NCI-H187 (cell line): ENCODE data around the gene MOB2.
"Not testable (repeated sequence)": the region's sequence is repeated elsewhere in the genome, so short reads cannot be mapped to it uniquely, and the experiment has no call there.

ENCODE experiments used
- DNase-seq, 2 experiments: peaks; one replicate each; lab custom pipeline; 2025; lab: John Stamatoyannopoulos, UW

MOB2 gene

DNA sequence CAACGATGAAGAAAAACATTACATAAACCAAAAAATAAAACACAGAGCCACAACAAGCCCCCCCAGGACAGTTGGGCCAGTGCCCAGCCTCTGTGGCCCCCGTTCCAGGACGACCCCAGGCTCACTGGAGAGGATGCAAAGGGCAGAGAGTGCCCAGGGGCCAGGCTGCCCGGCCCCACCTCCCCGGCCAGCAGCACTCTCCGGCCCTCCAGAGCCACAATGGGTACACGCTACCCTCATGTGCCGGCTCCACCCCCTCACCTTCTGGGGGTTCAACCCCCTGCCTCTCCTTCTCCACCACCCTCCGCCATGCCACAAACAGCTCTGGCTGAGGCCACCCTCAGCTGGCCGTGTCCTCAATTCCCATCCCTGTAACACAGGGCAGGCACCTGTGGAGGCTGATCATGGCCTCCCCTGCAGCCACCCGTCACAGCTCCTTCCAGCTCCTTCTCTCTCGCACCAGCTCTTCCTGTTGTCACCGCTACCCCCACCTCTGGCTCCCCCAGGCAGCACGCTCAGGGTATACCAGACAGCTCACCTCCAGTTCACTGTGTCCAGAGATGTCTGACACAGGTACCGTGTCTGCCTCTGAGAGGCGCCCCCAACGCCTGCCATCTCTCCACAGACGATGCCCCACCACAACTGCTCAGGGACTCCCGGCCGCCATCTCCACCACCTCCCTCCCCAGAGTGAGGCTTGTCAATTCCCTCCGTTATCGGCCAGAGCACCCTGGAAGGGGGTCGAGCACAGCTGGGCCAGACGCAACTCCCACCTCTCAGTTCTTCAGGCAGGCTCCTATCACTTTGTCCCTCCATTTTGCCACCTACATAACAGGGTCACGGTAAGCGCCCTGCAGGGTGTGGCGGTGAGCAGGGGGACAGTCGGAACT lies 30.8 kb upstream of the MOB2 start:
- no peak for DNase-seq

DNA sequence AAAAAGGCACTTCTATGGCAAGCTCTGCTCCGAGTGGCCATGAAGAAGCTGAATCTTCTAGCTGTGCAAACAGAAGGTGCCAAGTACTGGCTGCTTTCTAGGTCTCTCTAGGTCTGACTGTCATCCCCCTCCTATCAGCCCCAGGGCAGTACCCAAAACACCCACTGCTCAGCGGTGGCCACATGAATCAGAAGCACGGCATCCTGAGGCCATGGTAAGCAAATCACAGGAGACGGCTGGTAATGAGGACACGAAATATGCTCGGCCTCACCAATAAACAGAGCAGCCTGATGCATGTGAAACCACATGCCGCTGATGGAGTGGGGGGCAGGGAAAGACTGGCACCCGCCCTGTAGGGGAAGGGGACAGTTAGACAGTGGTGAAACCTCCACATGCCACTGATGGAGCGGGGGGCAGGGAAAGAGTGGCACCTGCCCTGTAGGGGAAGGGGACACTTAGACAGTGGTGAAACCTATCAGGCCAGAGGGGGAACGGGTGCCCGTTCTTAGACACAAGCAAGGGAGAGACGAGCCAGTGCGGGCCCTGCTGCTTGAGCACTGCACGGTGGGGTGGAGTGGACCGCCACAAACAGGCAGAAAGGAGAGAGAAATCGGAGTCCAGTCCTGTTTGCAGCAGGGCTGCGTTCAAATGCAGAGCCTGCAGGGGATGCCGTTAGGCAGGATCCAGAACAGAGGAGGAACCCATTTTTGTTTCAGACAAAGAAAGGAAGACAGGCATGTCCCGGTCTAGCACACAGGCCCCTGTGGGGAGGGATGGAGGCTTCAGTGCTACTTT lies 29.9 kb upstream of the MOB2 start:
- DNase-seq: no peak

DNA sequence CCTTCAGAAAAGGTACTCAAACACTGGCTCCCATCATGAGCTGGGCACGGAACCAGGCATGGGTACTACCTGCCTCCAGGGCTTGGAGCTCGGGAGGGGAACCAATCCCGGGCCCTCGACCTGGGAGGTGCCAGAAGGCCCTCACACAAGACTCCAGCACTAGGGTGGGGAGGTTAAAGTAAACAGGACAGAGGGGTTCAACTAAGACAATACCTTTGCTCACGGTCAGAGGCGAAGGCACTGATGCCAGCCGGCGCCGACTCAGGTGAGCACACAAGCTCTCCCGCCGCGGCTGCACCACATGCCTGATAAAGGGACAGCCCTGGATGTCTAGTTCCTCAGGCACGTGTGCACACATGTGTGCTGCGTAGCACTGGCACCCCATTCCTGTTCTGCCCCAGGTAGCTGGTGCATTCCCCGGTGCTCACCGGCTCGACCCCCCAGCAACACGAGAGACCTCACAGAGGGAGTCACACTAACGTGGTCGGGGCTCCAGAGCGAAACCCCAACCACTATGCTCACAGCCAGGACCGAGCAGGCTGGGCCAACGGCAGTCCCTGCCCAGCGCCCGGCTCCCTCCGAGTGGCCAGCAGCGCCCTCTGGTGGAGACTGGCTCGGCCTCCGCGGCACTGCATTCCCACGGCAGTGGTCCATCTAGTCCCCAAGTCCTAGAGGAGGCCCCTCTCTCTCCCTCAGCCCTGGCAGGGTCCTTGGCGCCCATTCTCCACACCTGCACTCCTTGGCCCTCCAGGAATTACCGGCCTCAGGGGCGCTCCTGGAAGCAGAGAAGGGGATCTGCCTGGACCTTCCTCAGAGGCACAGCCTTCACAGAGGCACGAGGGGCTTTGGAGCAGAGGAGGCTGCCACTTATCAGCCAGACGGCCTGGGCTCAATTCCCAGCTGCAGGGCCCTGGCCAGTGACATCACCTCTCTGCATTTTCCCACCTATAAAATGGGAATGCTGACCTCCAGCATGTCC lies 28.8 kb upstream of the MOB2 start:
- DNase-seq: peak; percentile 7 to 17

DNA sequence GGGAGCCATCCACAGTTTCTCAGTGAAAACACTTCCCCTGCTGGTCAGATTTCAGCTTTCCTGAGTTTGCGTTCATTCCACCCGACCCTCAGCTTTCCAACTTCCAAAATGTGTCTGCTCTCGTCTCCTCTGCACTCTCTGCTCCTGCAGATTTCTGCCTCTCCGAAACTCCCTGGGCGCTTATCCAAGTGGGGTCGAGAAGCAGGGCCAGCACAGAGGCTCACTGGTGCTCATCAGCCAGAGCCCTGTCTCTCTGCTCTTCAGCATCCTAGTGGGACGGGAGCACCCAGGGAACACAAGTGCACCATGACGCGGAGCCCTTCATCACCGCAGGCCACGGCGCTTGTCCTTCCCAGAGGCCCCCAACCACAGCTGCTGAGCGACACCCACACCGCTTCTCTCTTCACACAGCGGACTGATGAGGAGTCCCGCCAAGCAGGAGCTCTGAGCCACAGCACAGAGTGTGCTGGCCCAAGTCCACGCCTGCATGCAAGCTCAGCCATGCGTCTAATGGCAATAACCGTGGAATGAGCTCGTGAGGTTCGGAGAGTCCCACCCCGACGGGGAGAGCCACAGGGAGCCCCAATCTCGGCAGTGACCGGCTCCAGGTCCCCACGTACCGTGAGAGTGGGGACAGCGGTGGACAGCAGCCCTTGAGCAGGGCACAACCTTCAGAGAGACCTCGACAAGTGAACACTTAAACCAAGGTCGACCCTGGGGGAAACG lies 27.9 kb upstream of the MOB2 start:
- DNase-seq: no peak

DNA sequence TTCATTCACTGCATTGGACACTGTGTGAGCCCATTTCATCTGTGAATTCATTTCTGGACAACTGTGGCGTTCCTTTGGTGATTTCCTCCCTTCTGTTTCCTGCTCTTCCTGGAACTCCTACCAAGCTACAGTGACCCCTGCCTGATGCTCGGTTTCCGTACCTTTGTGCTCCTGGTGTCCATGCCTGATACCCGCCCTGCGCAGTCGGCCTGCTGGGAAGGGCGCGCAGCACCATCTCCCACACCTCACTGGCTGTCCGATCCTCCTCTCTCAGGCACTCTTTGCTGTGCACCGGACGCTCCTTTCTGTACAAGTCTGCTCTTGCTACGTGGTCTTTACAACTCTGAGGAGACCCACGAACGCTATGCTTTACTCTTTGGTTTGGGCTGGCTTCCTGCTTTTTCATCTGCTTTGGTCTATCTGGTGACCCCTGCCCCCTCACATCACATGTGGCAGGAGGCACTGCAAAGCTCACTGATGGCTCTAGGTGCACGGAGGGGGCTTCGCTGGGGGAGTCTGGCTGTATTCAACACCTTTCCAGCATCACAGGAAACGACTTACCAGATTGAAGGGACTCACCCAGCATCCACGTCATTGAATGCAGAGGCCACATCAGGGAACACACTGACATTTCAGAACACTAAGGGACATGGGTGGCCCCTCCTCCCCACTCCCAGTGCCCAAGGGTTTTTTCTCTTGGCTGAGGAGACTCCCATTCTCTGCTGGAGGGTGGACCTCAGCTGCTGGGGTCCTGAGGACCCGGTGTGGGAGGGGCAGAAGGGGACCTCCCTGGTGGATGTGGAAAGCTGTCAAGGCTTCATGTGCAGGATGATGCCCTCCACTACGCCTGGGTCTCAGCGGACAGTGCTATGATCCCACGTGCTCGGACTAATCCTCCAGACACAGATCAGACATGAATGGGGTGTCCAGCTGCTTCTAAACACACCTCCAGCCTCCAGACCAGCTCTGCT lies 27.0 kb upstream of the MOB2 start:
- no peak for DNase-seq

DNA sequence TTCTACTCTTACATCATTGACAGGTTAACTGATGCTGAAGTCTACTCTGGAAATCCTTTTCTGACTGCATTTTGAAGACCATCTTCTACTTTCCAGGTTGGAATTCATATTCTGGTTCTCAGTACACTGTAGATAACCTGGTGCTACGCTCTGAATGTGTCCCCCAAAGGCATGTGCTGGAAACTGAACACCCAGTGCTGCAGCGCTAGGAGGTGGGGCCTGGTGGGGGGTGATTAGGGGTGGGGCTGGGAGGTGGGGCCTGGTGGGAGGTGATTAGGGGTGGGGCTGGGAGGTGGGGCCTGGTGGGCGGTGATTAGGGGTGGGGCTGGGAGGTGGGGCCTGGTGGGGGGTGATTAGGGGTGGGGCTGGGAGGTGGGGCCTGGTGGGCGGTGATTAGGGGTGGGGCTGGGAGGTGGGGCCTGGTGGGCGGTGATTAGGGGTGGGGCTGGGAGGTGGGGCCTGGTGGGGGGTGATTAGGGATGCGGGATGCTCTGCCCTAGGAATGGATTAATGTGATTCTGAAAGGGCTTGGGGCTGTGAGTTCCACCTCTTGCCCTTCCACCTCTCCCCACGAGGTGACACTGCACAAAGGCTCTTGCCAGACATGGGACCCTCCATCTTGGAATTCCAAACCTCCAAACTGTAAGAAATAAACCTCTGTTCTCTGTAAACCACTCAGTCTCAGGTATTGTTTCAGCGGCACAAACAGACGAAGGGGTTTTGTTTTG lies 26.1 kb upstream of the MOB2 start:
- DNase-seq: not testable (repeated sequence)

DNA sequence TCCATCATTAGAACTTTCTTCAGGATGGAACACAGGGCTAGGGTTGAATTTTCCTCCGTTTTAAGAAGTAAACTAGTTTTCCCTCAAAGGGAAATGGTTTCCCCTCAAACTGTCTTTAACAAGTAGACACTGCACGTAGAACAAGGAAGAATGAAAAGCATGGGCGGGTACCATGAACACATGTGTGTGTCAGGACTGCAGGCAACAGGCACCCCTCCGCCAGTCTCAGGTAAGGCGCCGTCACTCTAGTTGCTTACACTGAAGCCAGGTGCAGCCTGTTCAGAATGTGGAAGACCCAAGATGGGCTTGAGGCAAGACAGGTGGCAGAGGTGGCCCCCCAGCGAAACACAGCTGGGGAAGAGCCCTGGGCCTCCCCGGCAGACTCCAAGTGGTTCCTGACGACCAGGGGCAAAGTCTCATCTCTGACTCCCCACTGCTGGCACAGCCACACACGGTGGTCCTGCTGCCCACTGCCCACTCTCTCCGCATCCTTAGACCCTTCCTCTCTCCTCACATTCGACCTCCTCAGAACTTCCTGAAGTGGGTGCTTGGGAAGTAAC lies 25.4 kb upstream of the MOB2 start:
- DNase-seq: no peak

DNA sequence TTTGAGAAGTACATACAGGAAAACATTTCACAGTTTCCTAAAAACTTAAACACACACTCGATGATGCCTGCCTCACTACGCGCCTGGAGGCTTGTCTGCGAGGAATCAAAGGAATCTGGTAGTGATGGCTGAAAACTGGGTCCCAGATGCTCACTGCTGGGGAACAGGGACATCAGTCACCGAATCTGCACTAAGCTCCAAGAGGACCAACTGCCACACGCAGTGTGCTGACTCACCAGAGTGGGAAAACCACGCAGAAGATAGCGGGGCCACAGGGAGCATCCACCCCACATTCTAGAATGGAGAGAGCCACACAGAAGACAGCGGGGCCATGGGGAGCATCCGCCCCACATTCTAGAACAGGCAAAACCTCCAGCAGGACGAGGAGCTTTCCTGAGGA lies 24.3 kb upstream of the MOB2 start:
- DNase-seq: no peak

DNA sequence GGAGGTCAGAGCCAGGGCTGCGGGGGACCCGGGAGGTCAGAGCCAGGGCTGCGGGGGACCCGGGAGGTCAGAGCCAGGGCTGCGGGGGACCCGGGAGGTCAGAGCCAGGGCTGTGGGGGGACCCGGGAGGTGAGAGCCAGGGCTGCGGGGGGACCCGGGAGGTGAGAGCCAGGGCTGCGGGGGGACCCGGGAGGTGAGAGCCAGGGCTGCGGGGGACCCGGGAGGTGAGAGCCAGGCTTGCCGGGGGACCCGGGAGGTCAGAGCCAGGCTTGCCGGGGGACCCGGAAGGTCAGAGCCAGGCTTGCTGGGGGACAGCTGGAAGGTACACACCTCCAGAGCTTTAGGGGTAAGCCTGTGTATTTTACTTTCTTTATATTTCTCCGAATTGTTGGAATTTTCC lies 23.8 kb upstream of the MOB2 start:
- DNase-seq: not testable (repeated sequence)

DNA sequence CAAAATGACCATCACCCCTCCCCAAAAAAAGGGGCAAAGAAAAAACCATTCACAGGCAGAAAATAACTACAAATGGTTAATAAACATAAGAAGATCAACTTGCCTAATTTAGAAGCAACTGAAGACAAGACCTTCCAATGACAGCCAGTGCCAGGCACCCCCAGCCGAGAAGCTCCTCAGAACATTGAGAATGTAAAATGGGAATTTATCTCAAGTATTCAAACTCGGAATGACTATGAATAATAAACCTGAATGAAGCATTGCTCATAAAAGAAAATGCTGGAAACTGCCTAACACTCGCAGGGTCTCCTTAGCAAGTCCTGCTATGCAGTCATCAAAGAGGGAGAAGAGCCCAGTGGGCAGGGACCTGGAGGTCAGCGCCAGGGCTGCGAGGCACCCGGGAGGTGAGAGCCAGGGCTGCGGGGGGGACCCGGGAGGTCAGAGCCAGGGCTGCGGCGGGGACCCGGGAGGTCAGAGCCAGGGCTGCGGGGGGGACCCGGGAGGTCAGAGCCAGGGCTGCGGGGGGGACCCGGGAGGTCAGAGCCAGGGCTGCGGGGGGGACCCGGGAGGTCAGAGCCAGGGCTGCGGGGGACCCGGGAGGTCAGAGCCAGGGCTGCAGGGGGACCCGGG lies 23.2 kb upstream of the MOB2 start:
- DNase-seq: no peak

DNA sequence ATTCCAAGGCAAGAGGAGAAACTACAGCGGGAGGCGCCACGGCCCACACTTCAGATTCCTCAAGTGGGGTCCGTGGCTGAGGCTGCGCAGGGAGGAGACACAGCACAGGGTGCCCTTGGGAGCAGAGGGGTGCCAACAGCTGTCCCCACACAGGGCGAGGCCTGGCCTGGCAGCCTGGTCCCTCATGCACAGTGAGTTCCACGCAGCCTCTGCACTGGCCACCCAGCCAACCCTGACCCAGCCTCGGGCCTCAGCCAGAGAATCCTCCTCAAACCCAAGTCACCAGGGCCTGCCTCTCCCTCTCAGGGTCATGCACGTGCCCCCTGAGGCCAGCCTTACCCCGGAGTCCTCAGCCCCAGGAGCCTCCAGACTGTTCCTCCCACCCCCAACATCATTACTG lies 22.4 kb upstream of the MOB2 start:
- DNase-seq: no peak

DNA sequence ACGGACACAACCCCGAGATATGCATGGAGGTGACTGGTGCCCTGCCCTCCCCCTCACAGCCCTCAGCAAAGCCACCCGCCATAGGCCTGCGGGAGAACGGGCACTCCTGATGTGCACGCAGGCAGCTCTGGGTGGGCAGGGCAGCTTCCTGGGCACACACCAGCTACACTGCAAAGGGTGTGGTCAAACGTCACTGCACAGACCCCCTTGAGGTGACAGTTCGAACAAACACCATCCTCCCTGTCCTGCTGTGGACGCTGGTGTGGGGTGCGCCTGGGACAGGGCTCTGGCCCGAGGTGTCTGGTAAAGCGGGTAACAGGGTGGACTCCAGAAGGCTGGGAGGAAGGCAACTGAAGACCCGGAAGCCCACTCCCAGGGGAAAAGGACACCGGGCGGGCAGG lies 21.9 kb upstream of the MOB2 start:
- DNase-seq: no peak

DNA sequence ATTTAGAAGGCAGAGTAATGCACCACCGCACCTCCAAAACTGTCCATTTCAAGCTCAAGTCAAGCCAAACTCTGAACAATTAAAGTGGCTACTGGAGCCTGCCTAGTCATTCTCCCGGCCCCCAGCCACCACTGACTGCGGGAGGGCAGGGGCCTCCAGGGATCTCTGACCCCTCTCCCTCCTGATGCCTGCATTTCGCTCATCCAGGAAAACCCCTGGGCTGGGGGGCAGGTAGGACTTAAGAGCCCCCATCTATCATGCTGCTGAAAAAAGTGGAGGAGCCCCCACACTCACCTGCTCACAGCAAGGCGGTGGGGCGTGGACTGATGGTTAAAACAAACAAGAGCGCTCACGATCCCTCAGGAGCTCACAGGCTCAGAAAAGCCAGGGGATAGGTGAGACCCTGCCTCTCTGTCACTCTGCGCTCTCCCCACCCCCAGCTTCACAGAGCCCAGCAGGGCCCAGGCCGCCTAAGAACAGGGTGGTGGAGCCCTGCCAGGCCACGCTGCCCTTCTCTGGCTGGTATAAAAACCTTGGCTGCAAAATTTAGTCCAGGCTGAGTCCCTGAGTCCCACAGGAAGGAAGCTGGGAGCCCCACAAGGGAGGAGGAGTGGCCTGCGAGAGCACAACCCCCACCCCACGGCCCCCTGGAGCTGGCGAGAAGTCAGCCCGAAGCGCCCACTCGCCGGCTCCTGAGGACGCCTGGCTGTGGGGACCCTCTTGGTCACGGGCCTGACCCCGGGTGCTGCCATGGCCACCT lies 21.0 kb upstream of the MOB2 start:
- no peak for DNase-seq

DNA sequence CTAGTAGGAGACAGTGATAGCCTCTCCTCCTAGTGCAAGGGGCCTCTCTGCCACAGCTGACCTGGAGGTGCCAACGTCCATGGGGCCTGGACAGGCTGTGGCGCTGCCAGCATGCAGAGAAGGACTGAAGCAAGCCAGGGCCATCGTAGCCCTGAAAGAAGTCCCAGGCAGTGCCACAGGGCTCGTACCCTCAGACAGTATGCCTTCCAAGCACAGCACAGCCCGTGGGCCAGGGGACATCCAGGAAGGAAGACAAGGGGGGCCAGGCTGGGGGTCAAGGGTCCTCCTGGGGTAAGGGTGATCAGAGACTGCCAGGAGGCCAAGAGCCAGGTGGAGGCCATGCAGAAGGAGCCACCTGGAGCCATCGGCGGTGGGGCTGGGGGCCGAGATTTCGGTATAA lies 20.4 kb upstream of the MOB2 start:
- DNase-seq: no peak

DNA sequence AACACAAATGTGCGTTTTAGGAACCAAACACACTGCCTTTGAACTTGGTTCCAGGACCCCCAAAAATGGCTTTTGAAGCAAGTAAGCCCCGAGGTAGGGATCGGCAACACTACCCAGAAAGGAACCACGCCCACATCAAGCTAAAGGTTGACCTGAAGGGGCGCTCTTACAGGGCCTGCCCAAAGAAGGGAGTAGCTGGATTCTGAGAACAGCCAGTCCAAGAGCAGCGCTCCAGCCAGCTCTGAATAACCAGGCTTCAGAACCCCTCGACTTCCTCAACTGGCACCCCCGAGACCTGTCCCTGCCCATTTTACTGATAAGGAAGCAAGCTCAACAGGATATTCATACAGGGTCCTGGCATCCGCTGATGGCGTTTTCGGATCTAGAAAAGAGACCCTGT lies 18.9 kb upstream of the MOB2 start:
- DNase-seq: no peak

DNA sequence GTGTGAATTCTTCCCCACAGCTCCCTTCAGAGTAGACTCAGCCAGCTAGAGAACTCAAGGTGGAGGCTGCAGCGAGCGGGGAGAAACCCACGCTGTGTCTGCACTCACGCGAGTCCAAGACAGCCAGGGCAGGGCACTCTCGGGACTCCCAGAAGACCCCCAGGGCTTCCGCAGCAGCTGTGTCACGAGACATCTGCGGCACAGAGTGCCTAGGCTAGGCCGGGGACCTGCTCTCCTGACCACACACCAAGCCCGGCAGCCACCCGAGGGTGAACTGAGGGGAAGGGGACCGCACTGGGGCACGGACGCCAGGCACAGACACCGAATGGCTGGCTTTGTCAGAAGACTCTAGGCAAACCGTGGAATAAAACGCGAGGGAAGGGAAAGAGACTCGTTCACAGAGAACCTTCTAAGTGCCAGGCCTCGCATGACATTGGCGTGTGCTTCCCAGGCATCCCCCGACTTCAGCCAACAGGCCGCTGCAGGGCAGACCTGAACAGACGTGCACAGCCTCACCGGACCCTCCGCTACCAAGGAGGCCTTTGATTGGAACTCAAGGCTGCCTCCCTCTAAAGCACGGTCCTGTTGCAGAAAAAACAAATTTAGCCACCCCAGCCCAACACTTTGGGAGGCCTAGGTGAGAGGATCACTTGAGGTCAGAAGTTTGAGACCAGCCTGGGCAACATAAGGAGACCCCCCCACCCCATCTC lies 18.2 kb upstream of the MOB2 start:
- no peak for DNase-seq

DNA sequence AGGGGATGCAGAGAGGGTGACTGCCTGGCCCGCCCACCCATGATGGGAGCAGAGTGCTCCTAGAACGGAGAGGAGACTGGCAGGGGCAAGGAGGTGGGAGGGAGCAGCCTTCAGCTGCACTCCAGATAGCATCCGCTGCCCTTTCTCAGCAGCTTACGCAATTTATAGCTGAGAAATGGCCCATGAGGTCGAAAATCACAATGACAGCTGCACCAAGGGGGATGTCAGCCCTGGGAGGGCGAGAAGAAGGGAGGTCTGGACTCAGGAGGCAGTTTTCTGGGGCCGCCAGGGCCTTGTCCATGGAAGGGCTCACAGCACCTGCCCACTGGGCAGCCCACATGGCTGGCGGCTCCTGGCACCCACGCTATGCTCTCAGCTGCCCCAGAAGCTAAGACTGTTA lies 17.6 kb upstream of the MOB2 start:
- DNase-seq: no peak
